ENCODE data around the gene MAPK12.

The MAPK12 gene

GRCh38 chr22:50249341-50250248 is 11.9 kb downstream of the MAPK12 start:
- peak overlapping the region; percentile 88 for H3K27ac ChIP-seq

DNA sequence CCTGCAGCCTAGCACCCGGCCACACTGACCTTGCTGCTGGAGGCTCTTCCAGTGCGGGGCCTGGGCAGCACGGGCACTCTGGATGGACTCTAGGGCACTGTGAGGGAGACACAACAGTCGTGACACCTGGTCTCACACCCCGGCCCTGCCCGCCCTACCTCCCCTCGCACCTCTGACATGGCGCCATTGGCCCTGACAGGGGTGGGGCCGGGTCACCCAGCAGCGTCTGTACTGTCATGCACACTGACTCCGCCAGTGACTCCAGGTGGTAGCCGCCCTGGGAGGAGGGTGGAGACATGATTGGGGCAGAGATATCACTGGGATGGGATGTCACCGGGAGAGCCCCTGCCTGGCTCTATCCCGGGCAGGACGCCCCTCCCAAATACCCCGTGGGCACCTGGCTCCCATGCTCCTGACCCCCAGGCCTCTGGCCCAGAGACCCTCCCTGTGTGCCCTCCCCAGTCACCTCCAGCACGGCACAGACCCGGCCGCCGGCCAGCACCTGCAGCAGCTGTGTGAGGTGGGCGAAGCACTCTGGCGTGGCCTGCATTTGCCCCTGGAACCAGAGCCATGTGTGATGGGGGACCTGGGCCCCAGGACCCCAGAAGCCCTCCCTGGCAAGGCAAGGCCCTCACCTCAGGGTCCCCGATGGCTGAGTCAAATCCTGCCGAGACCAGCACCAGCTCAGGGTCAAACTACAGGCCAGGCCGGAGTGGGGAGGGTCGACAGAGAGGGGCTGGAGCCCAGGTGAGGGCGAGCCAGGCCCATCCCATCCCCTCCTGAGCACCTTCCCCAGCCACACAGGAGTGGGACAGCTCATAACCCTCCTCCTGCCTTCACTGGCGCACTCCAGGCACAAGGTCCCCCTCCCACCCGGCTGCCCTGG is 13.0 kb downstream of the MAPK12 start:
- peak overlapping the region; percentile 3; the same call in 1 of the 2 replicates for H3K27ac ChIP-seq

More at GRCh38 chr22:50249341-50250248, 11.9 kb downstream of the MAPK12 start:
- TF ChIP-seq, protein P1, sequence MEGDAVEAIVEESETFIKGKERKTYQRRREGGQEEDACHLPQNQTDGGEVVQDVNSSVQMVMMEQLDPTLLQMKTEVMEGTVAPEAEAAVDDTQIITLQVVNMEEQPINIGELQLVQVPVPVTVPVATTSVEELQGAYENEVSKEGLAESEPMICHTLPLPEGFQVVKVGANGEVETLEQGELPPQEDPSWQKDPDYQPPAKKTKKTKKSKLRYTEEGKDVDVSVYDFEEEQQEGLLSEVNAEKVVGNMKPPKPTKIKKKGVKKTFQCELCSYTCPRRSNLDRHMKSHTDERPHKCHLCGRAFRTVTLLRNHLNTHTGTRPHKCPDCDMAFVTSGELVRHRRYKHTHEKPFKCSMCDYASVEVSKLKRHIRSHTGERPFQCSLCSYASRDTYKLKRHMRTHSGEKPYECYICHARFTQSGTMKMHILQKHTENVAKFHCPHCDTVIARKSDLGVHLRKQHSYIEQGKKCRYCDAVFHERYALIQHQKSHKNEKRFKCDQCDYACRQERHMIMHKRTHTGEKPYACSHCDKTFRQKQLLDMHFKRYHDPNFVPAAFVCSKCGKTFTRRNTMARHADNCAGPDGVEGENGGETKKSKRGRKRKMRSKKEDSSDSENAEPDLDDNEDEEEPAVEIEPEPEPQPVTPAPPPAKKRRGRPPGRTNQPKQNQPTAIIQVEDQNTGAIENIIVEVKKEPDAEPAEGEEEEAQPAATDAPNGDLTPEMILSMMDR (conservative IDR thresholded peaks at IDR 0.05) = no peak
- TF ChIP-seq ZFX (IDR thresholded peaks at IDR 0.05) = no peak

DNA sequence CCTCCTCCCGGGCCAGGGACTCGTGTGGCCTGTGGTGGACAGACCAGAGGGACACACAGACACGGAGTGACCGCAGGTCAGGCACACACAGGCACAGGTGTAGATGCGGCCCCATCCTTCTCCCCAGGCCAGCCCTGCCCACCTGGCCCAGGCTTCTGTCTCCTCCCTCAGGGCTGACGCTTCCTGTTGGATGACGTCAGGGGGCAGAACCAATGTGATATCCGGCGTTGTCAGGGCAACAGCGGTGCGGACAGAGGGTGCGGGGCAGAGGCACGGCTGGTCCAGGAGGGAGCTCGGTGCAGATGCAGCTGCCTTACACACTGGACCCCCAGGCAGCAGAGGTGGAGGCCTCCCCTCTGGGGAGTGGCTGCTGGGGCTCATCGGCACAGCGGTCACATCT is 13.7 kb downstream of the MAPK12 start:
- TF ChIP-seq, protein P1 (conservative IDR thresholded peaks at IDR 0.05) = no peak
- peak overlapping the region; percentile 3; the same call in 1 of the 2 replicates for H3K27ac ChIP-seq

More for the DNA sequence above, 13.0 kb downstream of the MAPK12 start:
- TF ChIP-seq, protein P1 (conservative IDR thresholded peaks at IDR 0.05) = no peak
- TF ChIP-seq ZFX (IDR thresholded peaks at IDR 0.05) = no peak

DNA sequence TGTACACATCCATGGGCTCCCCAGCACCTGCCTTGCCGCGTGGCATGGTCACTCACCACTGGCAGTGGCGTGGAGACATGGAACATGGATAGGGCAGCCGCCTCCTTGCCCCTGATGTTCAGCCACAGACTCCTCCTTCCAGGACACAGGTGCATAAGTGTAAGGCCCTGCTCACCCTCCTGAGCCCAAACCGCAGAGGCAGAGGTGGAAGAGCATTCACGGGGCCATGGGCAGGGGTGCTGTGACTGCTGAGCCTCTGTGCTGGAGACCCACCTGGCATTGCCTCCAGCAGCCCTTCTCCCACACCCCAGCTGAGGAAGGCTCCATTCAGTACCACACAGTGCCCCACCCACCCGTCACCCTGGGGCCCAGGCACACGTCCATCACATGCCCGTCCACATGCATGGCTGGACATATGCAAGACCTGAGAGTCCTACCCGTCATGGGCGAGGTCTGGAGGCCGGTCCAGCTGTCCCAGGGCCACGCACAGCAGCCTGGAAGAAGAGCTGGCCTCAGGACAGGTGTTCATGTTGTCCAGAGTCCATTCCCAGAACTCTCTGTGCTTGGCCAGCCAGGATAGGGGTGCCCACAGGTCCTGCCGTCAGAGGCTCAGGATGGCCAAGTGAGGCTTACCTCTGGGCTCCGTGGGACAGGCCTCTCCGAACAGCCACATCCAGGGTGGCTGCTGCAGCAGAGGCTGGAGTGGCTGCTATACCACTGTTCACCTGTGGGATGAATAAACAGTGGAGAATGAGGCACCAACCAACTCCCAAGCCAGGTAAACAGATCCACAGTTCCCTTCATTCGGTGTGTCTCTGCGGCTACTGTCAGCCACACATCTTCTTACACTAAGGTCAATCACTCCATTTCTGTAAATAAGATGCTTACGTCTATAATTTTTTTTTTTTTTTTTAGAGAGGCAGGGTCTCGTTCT is 15.0 kb downstream of the MAPK12 start:
- peak overlapping the region; percentile 84; the same call in 1 of the 2 replicates for H3K27ac ChIP-seq
- TF ChIP-seq, protein P1 (conservative IDR thresholded peaks at IDR 0.05) = no peak; the same call in 1 of the 2 replicates
- TF ChIP-seq ZFX (IDR thresholded peaks at IDR 0.05) = no peak

GRCh38 chr22:50245214-50246072 is 16.0 kb downstream of the MAPK12 start:
- TF ChIP-seq, protein P1 (conservative IDR thresholded peaks at IDR 0.05) = no peak
- TF ChIP-seq ZFX (IDR thresholded peaks at IDR 0.05) = peak; percentile 3; the same call in 1 of the 2 replicates
- peak overlapping the region; percentile 84 for H3K27ac ChIP-seq
